ACC112 (cell line): ENCODE results near the gene CDK5.

ENCODE experiments used
- H2AFZ ChIP-seq: fragments of 200-600 bp; sonication (generic); one replicate; pipeline ENCODE4 v1.6.0; 2017; ENCODE audit warnings: antibody characterized with exemption, low read length; ENCODE audit not compliant: unreplicated experiment
- H3K27ac ChIP-seq: fragments of 200-600 bp; sonication (generic); 2 replicates; pipeline ENCODE4 v1.5.1; 2014; ENCODE audit warnings: low read depth, mild to moderate bottlenecking, antibody characterized with exemption, low read length, moderate library complexity
- H3K27me3 ChIP-seq: fragments of 200-600 bp; sonication (generic); 2 replicates; pipeline ENCODE4 v1.6.1; 2014; ENCODE audit warnings: mild to moderate bottlenecking, antibody characterized with exemption, low read length, moderate library complexity, mixed read lengths; ENCODE audit not compliant: insufficient read depth
- H3K36me3 ChIP-seq: fragments of 200-600 bp; sonication (generic); 2 replicates; pipeline ENCODE4 v1.6.1; 2016; ENCODE audit warnings: mild to moderate bottlenecking, antibody characterized with exemption, low read length, moderate library complexity, mixed read lengths; ENCODE audit not compliant: insufficient read depth
- H3K4me1 ChIP-seq: fragments of 200-600 bp; sonication (generic); one replicate; pipeline ENCODE4 v1.6.1; 2016; ENCODE audit warnings: low read length, mixed read lengths; ENCODE audit not compliant: insufficient read depth, unreplicated experiment, control insufficient read depth
- H3K4me3 ChIP-seq: fragments of 200-600 bp; sonication (generic); 2 replicates; pipeline ENCODE4 v1.5.1; 2014; ENCODE audit warnings: mild to moderate bottlenecking, low read depth, low read length
- H3K79me2 ChIP-seq: fragments of 200-600 bp; sonication (generic); one replicate; pipeline ENCODE4 v1.6.0; 2016; ENCODE audit warnings: low read length; ENCODE audit not compliant: control insufficient read depth, unreplicated experiment, insufficient read depth

CDK5 gene

DNA sequence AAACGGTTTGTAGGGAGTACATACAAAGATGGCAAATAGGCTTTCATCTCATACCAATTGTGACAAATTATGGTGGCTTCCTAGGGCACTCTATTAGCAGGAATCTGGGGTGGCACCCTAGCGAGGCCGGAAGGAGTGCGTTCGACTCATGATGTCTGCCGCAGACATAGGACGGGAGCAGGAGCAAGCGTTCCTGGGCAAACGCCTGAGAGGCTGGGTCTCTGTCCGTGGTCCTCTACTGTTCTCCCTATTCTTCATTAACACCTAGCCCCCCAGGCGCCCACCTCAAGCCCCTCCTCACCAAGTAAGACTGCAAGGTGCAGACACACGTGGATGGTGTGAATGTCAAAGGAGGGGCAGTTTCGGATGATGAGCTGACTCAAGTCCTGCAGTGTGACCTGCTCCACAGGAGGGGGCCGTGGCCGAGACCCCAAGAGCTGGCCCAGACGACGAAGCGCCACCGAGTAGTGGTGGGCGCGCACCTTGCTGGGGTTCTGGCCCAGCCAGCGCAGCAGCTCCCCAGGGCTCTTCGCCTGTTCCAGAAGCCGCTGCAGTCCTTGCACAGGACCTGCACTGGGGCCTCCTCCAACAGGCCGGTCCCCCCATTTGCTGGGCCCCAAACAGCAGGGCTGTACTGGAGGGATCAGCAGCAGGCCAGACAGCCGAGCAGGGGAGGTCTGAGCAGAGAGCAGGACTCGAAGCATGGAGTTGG is 21.7 kb upstream of the CDK5 start:
- Histone ChIP-seq H3K79me2 (peaks cover 29% of the 10 kb centered on the region), H2AFZ (no peak overlapping the region), H3K36me3 (no peaks in the 10 kb centered on the region), H3K27me3 (no peaks in the 10 kb centered on the region), H3K4me1 (peaks cover 31% of the 10 kb centered on the region), H3K4me3 (peak overlapping the region; percentile 73), H3K27ac (no peak overlapping the region)

DNA sequence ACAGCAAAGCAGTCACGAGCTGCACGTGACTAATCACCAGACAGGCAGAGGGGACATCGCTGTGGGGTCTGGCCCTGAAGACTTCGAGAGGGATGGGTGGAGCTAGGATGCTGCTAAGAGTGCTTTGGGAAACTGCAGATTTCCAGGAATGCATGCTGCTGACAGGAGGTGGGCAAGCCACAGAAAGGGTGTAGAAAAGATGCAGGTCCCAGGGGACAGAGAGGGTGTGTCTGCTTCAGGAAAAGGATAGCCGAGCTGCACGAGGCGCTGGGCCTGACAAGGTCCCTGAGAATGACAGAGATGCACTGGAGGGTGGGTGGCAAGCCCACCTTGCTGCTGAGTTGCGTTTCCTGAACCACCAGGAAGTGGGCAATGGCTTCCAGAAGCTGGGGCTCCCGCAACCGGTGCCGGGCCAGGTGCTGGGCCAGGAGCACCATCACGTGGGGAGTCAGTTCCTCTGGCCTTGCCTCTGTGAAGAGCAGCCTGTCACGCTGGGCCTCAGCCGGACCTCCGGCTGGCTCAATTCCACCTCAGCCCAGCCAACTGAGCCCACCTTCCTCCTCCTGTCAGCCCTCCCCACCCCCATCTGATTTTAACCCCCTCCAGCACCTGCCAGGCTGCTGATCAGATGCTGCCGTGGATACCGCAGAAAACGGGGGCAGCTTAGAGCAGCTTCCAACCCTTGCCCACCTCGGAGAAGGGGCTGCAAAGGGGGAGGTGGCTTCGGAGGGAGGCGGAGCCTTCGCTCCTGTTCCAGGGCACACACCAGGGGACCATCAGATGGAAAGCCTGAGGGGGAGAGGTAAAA is 20.7 kb upstream of the CDK5 start:
- no peaks in the 10 kb centered on the region for H3K27me3 ChIP-seq
- no peak overlapping the region for H2AFZ ChIP-seq
- H3K4me3 ChIP-seq = peak overlapping the region; percentile 73; the same call in 1 of the 2 replicates
- peaks cover 31% of the 10 kb centered on the region for H3K4me1 ChIP-seq
- no peaks in the 10 kb centered on the region for H3K36me3 ChIP-seq
- H3K27ac ChIP-seq = no peak overlapping the region
- H3K79me2 ChIP-seq = peaks cover 29% of the 10 kb centered on the region

DNA sequence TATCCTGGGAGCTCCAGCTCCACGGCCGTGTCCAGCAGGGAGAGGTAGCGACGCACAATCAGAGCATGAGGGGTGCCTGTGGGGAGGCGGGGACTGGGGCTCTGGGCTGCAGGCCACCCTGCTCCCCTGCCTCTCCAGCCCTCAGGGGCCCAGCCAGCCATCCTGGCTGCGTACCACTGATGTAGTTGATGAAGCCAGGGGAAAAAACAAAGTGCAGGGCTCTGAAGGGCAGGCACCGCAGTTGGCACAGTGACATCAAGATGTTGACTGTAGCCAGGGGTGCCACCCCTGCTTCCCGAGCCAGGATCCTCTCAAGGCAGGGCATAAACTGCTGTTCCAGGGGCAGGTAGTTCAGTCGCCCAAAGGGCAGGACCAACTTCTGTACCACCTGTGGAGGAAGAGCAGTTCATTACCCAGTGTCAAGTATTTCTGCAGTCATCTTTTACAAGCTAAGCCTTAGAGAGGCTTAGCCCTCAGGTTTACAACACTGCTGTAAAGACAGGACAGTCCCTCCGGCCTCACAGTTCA is 20.1 kb upstream of the CDK5 start:
- H3K36me3 ChIP-seq = no peaks in the 10 kb centered on the region

DNA sequence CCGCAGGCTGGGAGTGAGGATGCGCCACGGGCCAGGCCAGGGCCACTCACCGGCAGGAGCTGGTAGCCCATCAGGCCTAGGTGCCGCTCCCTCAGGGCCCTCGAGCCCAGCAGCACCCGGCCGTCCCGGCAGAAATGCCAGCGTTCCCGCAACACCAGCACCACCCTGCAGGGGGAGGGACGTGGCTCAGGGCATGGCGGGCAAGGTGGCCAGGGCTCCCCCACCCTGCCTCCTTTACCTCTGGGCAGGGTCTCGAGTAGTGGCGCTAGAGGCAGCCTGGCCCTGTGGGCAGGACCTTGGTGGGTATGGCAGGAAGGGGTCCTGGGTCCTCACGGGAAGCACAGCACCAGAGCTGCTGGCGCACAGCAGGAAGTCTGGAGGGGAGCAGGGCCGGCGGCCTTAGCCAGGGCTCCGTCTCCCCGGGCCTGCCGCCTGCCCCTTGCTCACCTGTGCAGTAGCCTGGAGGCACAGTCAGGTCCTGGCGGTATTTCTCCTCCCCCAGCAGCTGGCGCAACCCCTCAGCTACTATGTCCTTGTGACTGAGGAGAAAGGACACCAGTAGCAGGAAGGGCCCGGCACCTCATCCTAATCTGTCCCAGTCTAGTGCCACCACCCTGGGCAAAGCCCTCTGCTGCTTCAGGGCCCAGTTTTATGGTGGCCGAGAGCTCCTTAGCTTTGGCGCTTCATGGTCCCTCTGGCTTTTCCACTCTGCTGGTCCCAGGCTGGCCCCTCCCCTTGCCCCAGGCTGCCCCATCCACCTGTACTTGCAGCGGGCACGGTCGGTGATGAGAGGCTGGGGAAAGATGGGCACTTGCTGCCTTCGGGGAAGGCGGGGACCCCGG is 19.4 kb upstream of the CDK5 start:
- no peak overlapping the region for H3K4me3 ChIP-seq
- H3K27me3 ChIP-seq = no peaks in the 10 kb centered on the region
- H3K27ac ChIP-seq = no peak overlapping the region
- no peak overlapping the region for H2AFZ ChIP-seq
- peaks cover 19% of the 10 kb centered on the region for H3K79me2 ChIP-seq
- no peaks in the 10 kb centered on the region for H3K36me3 ChIP-seq
- peaks cover 29% of the 10 kb centered on the region for H3K4me1 ChIP-seq

More for the DNA sequence above, 20.1 kb upstream of the CDK5 start:
- H3K27me3 ChIP-seq = no peaks in the 10 kb centered on the region
- H3K79me2 ChIP-seq = peaks cover 26% of the 10 kb centered on the region
- no peak overlapping the region for H3K4me3 ChIP-seq
- peaks cover 31% of the 10 kb centered on the region for H3K4me1 ChIP-seq
- H2AFZ ChIP-seq = no peak overlapping the region
- H3K27ac ChIP-seq = no peak overlapping the region

DNA sequence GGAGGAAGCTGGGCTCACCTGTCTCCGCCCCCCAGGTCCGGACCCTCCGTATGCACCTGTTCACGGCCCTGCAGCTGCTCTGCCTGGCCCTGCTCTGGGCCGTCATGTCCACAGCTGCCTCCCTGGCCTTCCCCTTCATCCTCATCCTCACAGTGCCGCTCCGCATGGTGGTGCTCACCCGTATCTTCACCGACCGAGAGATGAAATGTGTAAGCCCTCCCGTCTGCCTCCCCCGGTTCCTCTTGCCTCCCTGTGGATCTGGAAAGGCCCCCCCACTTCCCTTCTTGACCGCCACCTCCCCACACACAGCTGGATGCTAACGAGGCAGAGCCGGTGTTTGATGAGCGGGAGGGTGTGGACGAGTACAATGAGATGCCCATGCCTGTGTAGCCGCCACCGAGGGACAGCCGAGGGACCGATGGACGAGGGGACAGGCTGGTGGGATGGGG is 18.3 kb upstream of the CDK5 start:
- H3K79me2 ChIP-seq = peaks cover 15% of the 10 kb centered on the region
- H3K27ac ChIP-seq = no peak overlapping the region
- no peaks in the 10 kb centered on the region for H3K27me3 ChIP-seq
- peaks cover 22% of the 10 kb centered on the region for H3K4me1 ChIP-seq
- H3K4me3 ChIP-seq = no peak overlapping the region
- no peak overlapping the region for H2AFZ ChIP-seq
- 0 out of 2 replicates have a peak, but pooled peaks cover 4% of the 10 kb centered on the region for H3K36me3 ChIP-seq

DNA sequence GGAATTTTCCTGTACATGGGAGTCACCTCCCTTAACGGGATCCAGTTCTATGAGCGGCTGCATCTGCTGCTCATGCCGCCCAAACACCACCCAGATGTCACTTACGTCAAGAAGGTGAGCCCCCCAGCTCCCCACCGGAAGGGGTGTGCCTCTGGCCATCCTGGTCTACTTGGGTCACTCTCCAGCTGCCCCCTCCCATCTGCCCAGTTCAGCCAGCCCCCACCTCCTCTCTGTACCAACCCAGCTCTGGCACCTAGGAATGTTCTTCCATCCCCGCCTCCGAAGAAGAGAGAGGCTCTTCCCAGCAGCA is 17.9 kb upstream of the CDK5 start:
- H2AFZ ChIP-seq = no peak overlapping the region
- no peaks in the 10 kb centered on the region for H3K27me3 ChIP-seq
- H3K4me3 ChIP-seq = no peak overlapping the region
- no peak overlapping the region for H3K27ac ChIP-seq
- H3K36me3 ChIP-seq = 0 out of 2 replicates have a peak, but pooled peaks cover 4% of the 10 kb centered on the region
- H3K79me2 ChIP-seq = peaks cover 15% of the 10 kb centered on the region
- H3K4me1 ChIP-seq = peaks cover 22% of the 10 kb centered on the region

DNA sequence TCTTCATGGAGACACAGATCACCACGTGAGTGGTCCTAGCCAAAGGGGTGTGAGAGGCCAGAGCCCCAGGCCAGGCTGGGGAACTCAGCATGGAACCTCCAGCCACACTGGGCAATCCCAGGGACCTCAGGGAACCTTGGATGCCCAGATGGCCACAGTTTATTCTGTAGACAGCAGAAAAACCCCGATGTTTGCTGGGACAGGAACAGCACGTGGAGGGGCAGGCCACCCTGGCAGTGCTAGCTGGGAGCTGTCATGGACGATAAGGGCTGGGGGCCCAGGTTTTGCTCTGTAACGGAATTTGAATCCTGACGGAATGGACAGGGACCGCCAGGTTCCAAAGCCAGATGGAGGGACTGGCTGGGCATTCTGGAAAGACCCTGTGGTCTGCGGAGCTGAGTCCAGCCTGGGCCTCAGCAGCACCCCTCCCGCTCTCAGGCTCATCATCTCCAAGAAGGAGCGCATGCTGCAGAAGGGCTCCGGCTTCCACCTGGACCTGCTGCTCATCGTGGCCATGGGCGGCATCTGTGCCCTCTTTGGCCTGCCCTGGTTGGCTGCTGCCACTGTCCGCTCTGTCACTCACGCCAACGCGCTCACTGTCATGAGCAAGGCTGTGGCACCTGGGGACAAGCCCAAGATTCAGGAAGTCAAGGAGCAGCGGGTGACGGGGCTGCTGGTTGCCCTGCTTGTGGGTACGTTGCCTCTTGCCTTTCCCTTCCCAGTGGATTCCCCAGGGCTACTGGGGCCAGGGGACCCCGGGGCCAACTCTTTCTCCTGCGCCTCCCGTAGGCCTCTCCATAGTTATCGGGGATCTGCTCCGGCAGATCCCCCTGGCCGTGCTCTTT is 17.3 kb upstream of the CDK5 start:
- Histone ChIP-seq H3K79me2 (peaks cover 15% of the 10 kb centered on the region), H3K4me1 (peaks cover 22% of the 10 kb centered on the region), H3K27ac (no peak overlapping the region), H3K4me3 (no peak overlapping the region), H2AFZ (no peak overlapping the region), H3K27me3 (no peaks in the 10 kb centered on the region), H3K36me3 (0 out of 2 replicates have a peak, but pooled peaks cover 4% of the 10 kb centered on the region)

DNA sequence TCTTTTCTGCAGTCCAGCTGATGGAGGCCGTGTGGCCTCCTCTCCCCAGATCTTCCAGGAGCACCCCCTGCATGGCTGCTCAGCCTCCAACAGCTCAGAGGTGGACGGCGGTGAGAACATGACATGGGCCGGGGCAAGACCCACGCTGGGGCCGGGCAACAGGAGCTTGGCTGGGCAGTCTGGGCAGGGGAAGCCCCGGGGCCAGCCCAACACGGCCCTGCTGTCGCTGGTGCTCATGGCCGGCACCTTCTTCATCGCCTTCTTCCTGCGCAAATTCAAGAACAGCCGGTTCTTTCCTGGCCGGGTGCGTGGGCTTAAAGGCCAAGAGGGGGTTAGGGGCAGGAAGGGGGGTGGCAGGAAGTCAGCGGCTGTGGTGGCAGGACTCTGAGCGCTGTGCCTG is 16.3 kb upstream of the CDK5 start:
- Histone ChIP-seq H3K4me3 (no peak overlapping the region), H3K79me2 (peaks cover 7% of the 10 kb centered on the region), H3K4me1 (peaks cover 13% of the 10 kb centered on the region), H3K36me3 (0 out of 2 replicates have a peak, but pooled peaks cover 4% of the 10 kb centered on the region), H3K27me3 (no peaks in the 10 kb centered on the region), H2AFZ (no peak overlapping the region), H3K27ac (no peak overlapping the region)

DNA sequence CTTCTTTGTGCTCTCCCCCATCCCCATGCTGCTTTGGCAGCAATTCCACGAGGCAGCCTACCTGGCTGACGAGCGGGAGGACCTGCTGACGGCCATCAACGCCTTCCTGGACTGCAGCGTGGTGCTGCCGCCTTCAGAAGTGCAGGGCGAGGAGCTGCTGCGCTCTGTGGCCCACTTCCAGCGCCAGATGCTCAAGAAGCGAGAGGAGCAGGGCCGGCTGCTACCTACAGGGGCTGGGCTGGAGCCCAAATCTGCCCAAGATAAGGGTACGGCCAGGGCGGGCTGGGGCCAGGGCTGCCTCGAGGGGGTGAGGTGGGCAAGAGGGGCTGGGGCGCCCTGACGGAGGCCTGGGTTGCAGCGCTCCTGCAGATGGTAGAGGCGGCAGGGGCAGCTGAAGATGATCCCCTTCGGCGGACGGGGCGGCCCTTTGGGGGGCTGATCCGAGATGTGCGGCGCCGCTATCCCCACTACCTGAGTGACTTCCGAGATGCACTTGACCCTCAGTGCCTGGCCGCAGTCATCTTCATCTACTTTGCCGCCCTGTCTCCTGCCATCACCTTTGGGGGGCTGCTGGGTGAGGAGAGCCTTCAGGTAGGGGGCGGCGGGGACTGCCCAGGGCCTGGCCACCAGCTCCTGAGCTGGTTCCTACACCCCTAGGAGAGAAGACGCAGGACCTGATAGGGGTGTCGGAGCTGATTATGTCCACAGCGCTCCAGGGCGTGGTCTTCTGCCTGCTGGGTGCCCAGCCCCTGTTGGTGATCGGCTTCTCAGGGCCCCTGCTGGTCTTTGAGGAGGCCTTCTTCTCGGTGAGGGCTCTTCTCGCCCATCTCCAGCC is 13.6 kb upstream of the CDK5 start:
- Histone ChIP-seq H3K79me2 (no peaks in the 10 kb centered on the region), H3K27me3 (no peaks in the 10 kb centered on the region), H2AFZ (no peak overlapping the region), H3K36me3 (peaks cover 11% of the 10 kb centered on the region; the same call in 1 of the 2 replicates), H3K27ac (no peak overlapping the region), H3K4me1 (no peaks in the 10 kb centered on the region), H3K4me3 (no peak overlapping the region)
